Measurements from ENCODE around the gene TMEM273.

DNA sequence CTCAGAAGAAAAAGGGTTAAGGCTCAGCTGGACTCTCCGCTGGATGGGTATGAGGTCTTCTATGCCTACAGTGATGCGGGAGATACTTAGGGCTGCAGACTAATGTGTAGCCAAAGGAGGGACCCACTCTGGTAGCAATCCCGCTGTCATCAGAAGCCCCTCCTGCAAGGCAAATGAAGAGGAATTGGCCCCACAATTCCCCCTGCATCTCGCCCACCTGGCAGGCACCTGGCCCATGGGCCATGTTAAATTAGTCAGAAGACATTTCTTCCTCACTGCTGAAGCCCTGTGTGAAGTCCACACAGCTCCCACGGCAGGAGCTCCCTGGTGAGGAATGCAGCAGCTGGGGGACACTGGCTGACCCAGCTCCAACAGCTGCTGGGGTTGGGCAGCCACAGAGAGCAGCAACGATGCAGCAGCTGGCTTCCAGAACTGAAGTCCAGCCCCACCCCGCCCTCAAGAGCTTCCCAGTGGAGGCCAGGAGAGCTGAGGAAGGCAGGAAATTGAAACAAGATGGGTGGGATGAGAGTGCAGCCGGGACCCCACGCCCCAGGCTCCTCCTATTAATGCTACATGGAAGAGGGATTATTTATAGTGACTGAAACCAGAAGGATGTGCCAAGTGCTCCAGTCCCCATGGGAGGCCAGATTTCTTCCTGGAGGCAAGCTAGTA, 78.4 kb downstream of the TMEM273 start:
- no peak for TF ChIP-seq RCOR1 (IDR thresholded peaks at IDR 0.05; ENCODE audit: low read length)
- no peak for TF ChIP-seq CTCF (IDR thresholded peaks at IDR 0.05)
- TF ChIP-seq EP300 (IDR thresholded peaks at IDR 0.05; ENCODE audit: borderline replicate concordance in 1 of 2, low read depth in 1 of 2, low read length in 1 of 2) = no peak
- no peak for TF ChIP-seq TAF1 (IDR thresholded peaks at IDR 0.05; ENCODE audit: borderline replicate concordance, low read depth, low read length)
- no peak for TF ChIP-seq EZH2phosphoT487 (IDR thresholded peaks at IDR 0.05; ENCODE audit: borderline replicate concordance, low read depth)
- TF ChIP-seq, protein P1, sequence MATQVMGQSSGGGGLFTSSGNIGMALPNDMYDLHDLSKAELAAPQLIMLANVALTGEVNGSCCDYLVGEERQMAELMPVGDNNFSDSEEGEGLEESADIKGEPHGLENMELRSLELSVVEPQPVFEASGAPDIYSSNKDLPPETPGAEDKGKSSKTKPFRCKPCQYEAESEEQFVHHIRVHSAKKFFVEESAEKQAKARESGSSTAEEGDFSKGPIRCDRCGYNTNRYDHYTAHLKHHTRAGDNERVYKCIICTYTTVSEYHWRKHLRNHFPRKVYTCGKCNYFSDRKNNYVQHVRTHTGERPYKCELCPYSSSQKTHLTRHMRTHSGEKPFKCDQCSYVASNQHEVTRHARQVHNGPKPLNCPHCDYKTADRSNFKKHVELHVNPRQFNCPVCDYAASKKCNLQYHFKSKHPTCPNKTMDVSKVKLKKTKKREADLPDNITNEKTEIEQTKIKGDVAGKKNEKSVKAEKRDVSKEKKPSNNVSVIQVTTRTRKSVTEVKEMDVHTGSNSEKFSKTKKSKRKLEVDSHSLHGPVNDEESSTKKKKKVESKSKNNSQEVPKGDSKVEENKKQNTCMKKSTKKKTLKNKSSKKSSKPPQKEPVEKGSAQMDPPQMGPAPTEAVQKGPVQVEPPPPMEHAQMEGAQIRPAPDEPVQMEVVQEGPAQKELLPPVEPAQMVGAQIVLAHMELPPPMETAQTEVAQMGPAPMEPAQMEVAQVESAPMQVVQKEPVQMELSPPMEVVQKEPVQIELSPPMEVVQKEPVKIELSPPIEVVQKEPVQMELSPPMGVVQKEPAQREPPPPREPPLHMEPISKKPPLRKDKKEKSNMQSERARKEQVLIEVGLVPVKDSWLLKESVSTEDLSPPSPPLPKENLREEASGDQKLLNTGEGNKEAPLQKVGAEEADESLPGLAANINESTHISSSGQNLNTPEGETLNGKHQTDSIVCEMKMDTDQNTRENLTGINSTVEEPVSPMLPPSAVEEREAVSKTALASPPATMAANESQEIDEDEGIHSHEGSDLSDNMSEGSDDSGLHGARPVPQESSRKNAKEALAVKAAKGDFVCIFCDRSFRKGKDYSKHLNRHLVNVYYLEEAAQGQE (IDR thresholded peaks at IDR 0.05; ENCODE audit: low read depth, low read length) = no peak
- TF ChIP-seq USF2 (IDR thresholded peaks at IDR 0.05; ENCODE audit: borderline replicate concordance, low read depth, low read length) = no peak
- no peak for TF ChIP-seq YY1 (IDR thresholded peaks at IDR 0.05; ENCODE audit: low read depth)
- no peak for TF ChIP-seq ELF1 (IDR thresholded peaks at IDR 0.05)

Data from SK-N-SH (cell line).